GM21825 (cell line): ENCODE results near the gene SACM1L.
"Not testable (repeated sequence)": the region's sequence is repeated elsewhere in the genome, so short reads cannot be mapped to it uniquely, and the experiment has no call there.

Experiments
- ATAC-seq: cut with Tn5 transposase; IDR thresholded peaks from one replicate; pipeline ENCODE4 v1.9.1; 2021; ENCODE audit warnings: mild to moderate bottlenecking, moderate library complexity; ENCODE audit not compliant: unreplicated experiment

The SACM1L gene

GRCh38 chr3:45737234-45737633, 48.0 kb downstream of the SACM1L start:
- no peak for ATAC-seq

DNA sequence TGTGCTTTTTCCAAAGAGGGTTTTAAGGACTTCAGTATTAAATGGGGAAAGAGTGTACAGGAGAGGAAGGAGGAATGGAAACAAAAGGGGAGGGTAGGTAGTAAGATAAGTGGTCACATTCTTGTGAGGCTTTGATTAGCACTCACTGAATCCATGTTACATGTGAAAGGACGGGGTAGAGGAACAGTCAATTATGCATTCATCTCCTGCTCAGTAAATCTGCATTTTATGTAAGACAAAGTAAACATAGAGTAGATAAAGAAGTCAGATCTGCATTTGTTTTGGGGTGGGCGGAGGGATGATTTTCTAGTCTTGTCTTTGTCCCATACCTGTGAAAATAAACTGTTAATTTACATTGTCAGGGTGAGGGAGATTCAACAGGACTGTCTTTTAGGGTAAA, 50.8 kb downstream of the SACM1L start:
- no peak for ATAC-seq

DNA sequence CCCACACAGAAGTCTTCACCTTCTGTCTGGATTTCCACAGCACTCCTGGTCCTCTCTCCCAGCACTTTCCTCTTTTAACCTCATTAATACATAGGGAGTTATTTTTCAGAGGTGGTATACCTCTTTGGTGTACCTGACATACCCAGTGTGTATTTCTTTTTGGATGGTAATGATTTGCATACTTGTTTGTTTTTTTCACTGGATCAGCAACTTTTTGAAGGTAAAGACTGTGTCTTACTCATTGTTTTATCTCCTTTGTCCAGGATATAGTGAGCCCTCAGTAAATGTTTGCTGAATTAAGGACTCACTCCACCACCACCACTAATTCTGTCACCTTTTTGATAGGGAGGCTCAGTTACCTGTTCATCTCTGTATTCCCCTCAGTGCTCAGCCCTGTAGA, 52.1 kb downstream of the SACM1L start:
- ATAC-seq = no peak

- no peak for ATAC-seq
These were observed 52.7 kb downstream of the SACM1L start for GRCh38 chr3:45741742-45742460.

GRCh38 chr3:45742461-45743089, 53.4 kb downstream of the SACM1L start:
- no peak for ATAC-seq

- no peak for ATAC-seq
These were observed 57.1 kb downstream of the SACM1L start for GRCh38 chr3:45746165-45746776.

DNA sequence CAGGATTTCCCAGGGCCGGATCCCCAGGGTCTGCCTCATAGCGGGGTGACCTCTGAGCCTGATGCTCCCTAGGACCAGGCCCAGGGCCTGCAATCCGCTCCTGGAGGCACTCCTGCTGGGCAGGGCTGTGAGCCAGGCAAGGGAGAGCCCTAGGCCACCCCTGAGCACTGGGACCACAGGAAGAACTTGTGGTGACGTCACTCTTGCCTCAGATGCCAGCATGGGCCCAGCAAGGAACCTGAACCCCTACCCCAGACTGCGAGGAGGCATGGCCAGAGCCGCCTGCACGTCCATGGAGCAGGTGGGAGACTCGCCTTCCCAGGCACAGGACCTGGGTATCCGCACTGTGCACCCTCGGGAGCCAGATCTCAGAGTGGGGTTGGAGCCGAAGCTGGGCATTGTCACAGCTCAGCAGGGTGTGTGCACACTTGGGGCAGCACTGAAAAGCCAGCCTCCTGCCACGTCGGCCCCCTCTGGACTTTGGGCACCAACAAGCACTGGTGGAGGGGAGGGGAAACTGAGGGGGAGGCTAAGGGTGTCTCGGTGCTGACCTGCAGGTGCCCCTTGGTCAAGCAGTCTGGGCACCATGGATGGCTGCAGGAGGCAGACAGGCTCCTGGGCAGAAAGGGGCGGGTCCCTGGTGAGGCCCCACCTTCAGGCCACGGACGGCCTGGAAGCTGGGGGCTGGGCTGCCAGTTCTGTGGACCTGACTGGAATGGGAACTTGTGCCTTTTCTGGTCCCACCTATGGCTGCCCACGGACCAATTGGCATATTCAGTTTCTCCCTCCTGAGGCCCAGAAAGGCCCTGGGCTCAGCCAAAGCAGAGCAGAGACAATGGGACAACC, 57.8 kb downstream of the SACM1L start:
- ATAC-seq = no peak

DNA sequence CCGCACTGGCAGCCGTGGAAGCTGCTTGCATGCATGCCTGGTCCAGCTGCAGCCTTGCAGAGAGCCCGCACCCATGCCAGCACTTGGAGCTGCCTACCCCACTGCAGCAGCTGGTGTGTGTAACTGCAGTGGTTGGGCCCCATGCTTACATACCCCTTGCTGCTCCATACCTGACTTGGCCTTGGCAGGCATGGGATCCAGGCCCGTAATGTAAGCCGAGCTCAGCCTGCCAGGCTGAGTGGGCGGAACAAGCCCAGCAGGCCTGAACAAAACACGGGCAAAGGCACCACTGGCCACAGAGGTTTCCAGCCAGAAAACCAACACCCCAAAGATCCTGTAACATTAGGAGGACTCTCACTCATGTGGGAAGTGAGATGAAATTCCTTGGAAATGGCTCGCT, 58.9 kb downstream of the SACM1L start:
- ATAC-seq = no peak

DNA sequence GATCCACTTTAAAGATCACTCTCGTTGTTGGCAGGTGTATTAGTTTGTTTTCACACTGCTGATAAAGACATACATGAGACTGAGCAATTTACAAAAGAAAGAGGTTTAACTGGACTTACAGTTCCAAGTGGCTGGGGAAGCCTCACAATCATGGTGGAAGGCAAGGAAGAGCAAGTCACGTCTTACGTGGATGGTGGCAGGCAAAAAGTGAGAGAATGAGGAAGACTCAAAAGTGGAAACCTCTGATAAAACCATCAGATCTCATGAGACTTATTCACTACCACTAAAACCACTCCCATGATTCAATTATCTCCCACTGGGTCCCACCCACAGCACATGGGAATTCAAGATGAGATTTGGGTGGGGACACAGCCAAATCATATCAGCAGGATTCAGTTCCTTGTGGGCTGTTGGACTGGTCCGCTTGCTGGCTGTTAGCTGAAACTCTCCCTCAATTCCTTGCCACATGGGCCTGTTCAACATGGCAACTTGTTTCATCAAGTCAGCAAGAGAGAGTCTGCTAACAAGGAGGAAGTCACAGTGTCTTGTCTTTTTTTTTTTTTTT, 59.9 kb downstream of the SACM1L start:
- ATAC-seq = not testable (repeated sequence)

GRCh38 chr3:45749880-45750279, 60.7 kb downstream of the SACM1L start:
- ATAC-seq = no peak

DNA sequence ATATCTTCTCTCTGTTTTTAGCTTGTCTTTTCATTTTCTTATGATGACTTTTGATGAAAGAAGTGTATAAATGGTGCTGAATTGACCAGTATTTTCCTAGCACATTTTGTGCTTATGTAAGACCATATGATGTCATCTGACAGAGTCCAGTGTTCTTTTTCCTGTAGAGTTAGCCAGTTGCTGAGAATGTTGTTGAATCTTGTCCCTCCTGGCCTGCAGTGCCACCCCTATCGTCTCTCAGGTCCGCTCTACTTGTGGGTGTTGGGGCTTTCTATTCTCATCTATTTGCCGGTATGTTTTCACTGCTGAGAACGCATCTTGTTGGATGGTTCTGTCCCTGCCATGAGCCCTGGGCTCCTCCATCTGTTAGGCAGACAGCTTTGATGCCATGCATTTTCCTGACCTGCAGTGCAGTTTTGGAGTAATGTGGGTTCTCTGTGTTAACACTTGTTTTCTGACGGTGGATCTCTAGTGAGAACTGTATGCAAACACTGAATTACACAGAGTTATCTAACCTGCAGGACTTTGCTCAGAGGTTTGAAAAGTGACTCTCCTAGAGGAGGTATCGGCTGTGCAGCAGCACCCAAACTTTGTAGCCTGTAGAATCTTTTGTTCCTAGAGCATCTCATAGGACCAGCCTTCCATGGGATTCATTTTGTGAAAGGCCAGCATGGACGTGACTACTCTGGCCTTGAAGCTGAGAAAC, 62.5 kb downstream of the SACM1L start:
- no peak for ATAC-seq

DNA sequence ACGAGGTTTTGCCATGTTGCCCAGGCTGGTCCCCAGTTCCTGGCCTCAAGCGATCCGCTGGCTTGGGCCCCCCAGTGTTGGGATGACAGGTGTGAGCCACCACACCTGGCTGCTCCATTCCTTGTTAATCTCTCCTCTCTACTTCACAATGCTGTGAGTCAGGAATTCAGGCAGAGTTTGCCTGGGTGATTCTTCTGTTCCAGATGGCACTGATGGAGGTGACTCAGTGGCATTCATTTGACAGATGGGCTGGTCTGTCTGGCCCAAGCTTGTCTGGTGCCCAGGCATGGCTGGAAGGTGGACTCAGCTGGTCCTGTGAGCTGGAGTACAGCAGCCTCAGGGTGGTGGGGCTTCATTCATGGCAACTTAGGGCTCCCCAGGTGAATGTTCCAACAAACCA, 63.9 kb downstream of the SACM1L start:
- no peak for ATAC-seq

- ATAC-seq = no peak
These were observed 65.3 kb downstream of the SACM1L start for GRCh38 chr3:45754461-45754860.

DNA sequence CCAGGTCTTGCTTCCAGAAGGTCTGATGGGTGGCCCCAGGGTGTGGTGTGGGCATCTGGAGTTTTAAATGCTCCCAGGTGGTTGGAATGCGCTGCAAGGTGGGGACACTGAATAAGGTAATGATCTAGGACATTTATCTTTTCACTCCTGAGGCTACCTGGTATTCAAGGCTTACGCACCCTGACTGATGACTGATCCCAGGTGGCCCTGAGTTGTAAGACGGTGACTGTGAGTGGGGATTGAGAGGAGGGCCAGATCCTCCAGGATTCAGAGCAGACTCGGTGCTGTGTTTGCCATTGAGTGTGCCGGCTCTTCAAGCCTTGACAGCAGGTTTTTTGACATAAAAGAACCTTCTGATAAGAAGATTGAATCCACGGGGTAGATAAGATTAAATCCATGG, 66.9 kb downstream of the SACM1L start:
- ATAC-seq = no peak

DNA sequence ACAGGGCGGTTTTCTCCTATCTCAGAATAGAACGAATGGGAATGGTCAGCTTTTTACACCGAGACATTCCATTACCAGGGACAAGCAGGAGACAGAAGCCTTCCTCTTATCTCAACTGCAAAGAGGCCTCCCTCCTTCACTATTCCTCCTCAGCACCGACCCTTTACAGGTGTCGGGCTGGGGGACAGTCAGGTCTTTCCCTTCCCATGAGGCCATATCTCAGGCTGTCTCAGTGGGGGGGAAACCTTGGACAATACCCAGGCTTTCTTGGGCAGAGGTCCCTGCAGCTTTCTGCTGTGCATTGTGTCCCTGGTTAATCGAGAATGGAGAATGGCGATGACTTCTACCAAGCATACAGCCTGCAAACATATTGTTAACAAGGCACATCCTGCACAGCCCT, 67.9 kb downstream of the SACM1L start:
- ATAC-seq = not testable (repeated sequence)

GRCh38 chr3:45758871-45759270, 69.7 kb downstream of the SACM1L start:
- ATAC-seq = no peak

GRCh38 chr3:45759851-45760250, 70.7 kb downstream of the SACM1L start:
- ATAC-seq = no peak

- no peak for ATAC-seq
These were observed 71.9 kb downstream of the SACM1L start for GRCh38 chr3:45760878-45761711.

DNA sequence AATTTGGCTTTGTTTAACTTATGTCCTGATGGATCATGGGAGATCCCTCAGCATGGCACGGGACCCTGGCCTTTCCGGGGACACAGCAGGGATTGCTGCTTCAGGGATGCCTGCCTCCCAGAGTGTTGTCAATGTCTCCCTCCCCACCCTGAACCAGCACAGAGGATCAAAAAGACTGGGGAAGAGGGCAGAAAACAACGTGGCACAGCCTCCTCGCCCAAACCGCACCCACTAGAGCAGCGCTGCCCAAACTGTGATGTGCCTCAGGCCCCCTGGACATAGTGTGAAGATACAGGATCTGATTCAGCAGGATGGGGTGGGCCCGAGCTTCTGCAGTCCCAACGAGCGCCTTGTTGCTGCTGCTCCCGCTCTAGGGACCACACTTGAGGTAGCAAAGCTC, 72.6 kb downstream of the SACM1L start:
- ATAC-seq = no peak
